H1 (cell line): Measurements from ENCODE around the gene MRPL55. TPM values are rescaled to one million over a fixed set of nuclear protein-coding genes. Genes with fewer than 3 reads are reported as not detected.

Experiments
- CTCF ChIA-PET: fragments of 300-600 bp; sonication (Branson Sonifier 250); formaldehyde crosslinking; loops from one replicate; lab custom pipeline; 2021; ENCODE audit not compliant: partially characterized antibody; lab: Charles Lee
- POLR2A ChIA-PET: fragments of 300-600 bp; sonication (Branson Sonifier 250); formaldehyde crosslinking; loops from one replicate; lab custom pipeline; 2021; ENCODE audit warnings: inconsistent platforms; ENCODE audit not compliant: partially characterized antibody; lab: Charles Lee
- DNase-seq, 2 experiments: peaks; one replicate each; pipeline versions ENCODE4 v3.0.0 to v3.0.0-alpha.2; 2010 to 2022; ENCODE audit warnings: low spot score in 2 of 2, low read depth in 1 of 2, mixed read lengths in 1 of 2
- FAIRE-seq: peaks from 2 replicates; lab custom pipeline; 2011; peaks lifted over from hg19 to GRCh38; lab: Jason Lieb, UNC
- H2AFZ ChIP-seq: 2 replicates; pipeline ENCODE4 v1.8.1; 2012; ENCODE audit warnings: low read length, inconsistent platforms
- H2AK5ac ChIP-seq: 2 replicates; pipeline ENCODE4 v1.6.1; 2013; ENCODE audit warnings: low read depth, low read length
- H2BK120ac ChIP-seq: replicated peaks from 2 replicates; pipeline ENCODE3; 2013; ENCODE audit warnings: low read depth, low read length, inconsistent platforms
- H2BK12ac ChIP-seq: 2 replicates; pipeline ENCODE4 v1.6.1; 2013; ENCODE audit warnings: low read depth, low read length
- H2BK15ac ChIP-seq: 2 replicates; pipeline ENCODE4 v1.6.1; 2013; ENCODE audit warnings: low read length
- H2BK20ac ChIP-seq: 2 replicates; pipeline ENCODE4 v1.6.1; 2013; ENCODE audit warnings: low read length
- H2BK5ac ChIP-seq: 2 replicates; pipeline ENCODE4 v1.6.1; 2013; ENCODE audit warnings: low read depth, low read length
- H3K14ac ChIP-seq: 2 replicates; pipeline ENCODE4 v1.6.1; 2013; ENCODE audit warnings: inconsistent platforms; ENCODE audit not compliant: insufficient read length
- H3K18ac ChIP-seq: 2 replicates; pipeline ENCODE4 v1.6.1; 2013; ENCODE audit warnings: low read length; ENCODE audit errors: extremely low read depth
- H3K23ac ChIP-seq: 2 replicates; pipeline ENCODE4 v1.6.1; 2013; ENCODE audit warnings: inconsistent platforms; ENCODE audit not compliant: insufficient read length
- H3K23me2 ChIP-seq: 2 replicates; pipeline ENCODE4 v1.6.1; 2013; ENCODE audit warnings: low read depth, low read length
- H3K27ac ChIP-seq: 2 replicates; pipeline ENCODE4 v1.6.1; 2011; ENCODE audit warnings: low read depth, low read length, inconsistent platforms
- H3K27me3 ChIP-seq, 4 experiments: replicated peaks in 1 of 4; 1 replicate in 1 of 4; 2 replicates in 3 of 4; pipeline versions ENCODE4 v1.6.1 to v1.8.1; 2011 to 2013; ENCODE audit warnings: low read length in 3 of 4, mild to moderate bottlenecking in 3 of 4, inconsistent platforms in 2 of 4, mixed read lengths in 2 of 4, moderate library complexity in 1 of 4; ENCODE audit not compliant: control insufficient read depth in 3 of 4, insufficient read depth in 3 of 4; ENCODE audit errors: extremely low read depth in 1 of 4
- H3K36me3 ChIP-seq, 4 experiments: 2 replicates each; pipeline versions ENCODE4 v1.6.1 to v1.8.1; 2011 to 2013; ENCODE audit warnings: mild to moderate bottlenecking in 4 of 4, low read length in 3 of 4, moderate library complexity in 2 of 4, control low read depth in 1 of 4, inconsistent platforms in 1 of 4; ENCODE audit not compliant: insufficient read depth in 4 of 4, control insufficient read depth in 2 of 4
- H3K4ac ChIP-seq: replicated peaks from 2 replicates; pipeline ENCODE3; 2013; ENCODE audit warnings: low read length, low read depth, mixed read lengths, inconsistent platforms; ENCODE audit not compliant: insufficient read length
- H3K4me1 ChIP-seq, 4 experiments: replicated peaks in 1 of 4; 1 replicate in 1 of 4; 2 replicates in 3 of 4; pipeline versions ENCODE4 v1.6.1 to v1.8.1; 2011 to 2013; ENCODE audit warnings: low read length in 3 of 4, inconsistent platforms in 2 of 4, mixed read lengths in 1 of 4; ENCODE audit not compliant: insufficient read depth in 4 of 4, control insufficient read depth in 3 of 4
- H3K4me2 ChIP-seq, 2 experiments: 2 replicates each; pipeline versions ENCODE4 v1.6.1 to v1.8.1; 2011 to 2013; ENCODE audit warnings: low read depth in 2 of 2, low read length in 2 of 2, control low read depth in 1 of 2, inconsistent platforms in 1 of 2, mild to moderate bottlenecking in 1 of 2; ENCODE audit not compliant: insufficient read depth in 1 of 2
- H3K4me3 ChIP-seq, 4 experiments: fragments of 200-600, 300-600 bp in 1 of 4; sonication (generic), shearing (Covaris generic), sonication (Bioruptor Twin) in 1 of 4; 2 replicates each; pipeline versions ENCODE4 v1.5.1 to v1.8.1; 2011 to 2016; ENCODE audit warnings: low read length in 4 of 4, low read depth in 3 of 4, control low read depth in 2 of 4, inconsistent platforms in 2 of 4, mild to moderate bottlenecking in 2 of 4, mixed read lengths in 1 of 4, moderate library complexity in 1 of 4; ENCODE audit not compliant: insufficient read depth in 2 of 4; ENCODE audit errors: extremely low read depth in 1 of 4
- H3K56ac ChIP-seq: replicated peaks from 2 replicates; pipeline ENCODE3; 2013; ENCODE audit warnings: low read depth, mild to moderate bottlenecking, mixed read lengths, low read length, inconsistent platforms; ENCODE audit not compliant: insufficient read length
- H3K79me1 ChIP-seq: 2 replicates; pipeline ENCODE4 v1.6.1; 2013; ENCODE audit warnings: low read depth, low read length, control low read depth
- H3K79me2 ChIP-seq, 2 experiments: 2 replicates each; pipeline versions ENCODE4 v1.6.1 to v1.8.1; 2012 to 2013; ENCODE audit warnings: low read length in 2 of 2, mild to moderate bottlenecking in 2 of 2, inconsistent platforms in 1 of 2; ENCODE audit not compliant: insufficient read depth in 2 of 2, control insufficient read depth in 1 of 2
- H3K9ac ChIP-seq, 4 experiments: replicated peaks in 1 of 4; 1 replicate in 1 of 4; 2 replicates in 3 of 4; pipeline versions ENCODE4 v1.6.1 to v1.8.1; 2011 to 2013; ENCODE audit warnings: low read depth in 3 of 4, low read length in 3 of 4, control low read depth in 2 of 4, mild to moderate bottlenecking in 2 of 4, moderate library complexity in 2 of 4, inconsistent platforms in 1 of 4; ENCODE audit errors: extremely low read depth in 1 of 4
- H3K9me3 ChIP-seq, 2 experiments: 2 replicates each; pipeline versions ENCODE4 v1.6.1 to v1.8.1; 2012 to 2013; ENCODE audit warnings: mild to moderate bottlenecking in 2 of 2, moderate library complexity in 2 of 2, control low read depth in 1 of 2, inconsistent platforms in 1 of 2, low read depth in 1 of 2, low read length in 1 of 2, mixed read lengths in 1 of 2; ENCODE audit not compliant: insufficient read depth in 2 of 2
- H4K20me1 ChIP-seq, 2 experiments: replicated peaks in 1 of 2; 2 replicates each; pipeline versions ENCODE3 to v1.8.1; 2011 to 2013; ENCODE audit warnings: inconsistent platforms in 2 of 2, low read length in 2 of 2, mild to moderate bottlenecking in 1 of 2; ENCODE audit not compliant: insufficient read depth in 2 of 2, control insufficient read depth in 1 of 2
- H4K5ac ChIP-seq: 2 replicates; pipeline ENCODE4 v1.6.1; 2013; ENCODE audit warnings: low read length, low read depth, mixed read lengths, inconsistent platforms; ENCODE audit not compliant: insufficient read length
- H4K8ac ChIP-seq: 2 replicates; pipeline ENCODE4 v1.8.0; 2013; ENCODE audit warnings: mild to moderate bottlenecking, moderate library complexity, low read length, inconsistent platforms; ENCODE audit not compliant: insufficient read depth; ENCODE audit errors: extremely low read depth
- H4K91ac ChIP-seq: replicated peaks from 2 replicates; pipeline ENCODE3; 2013; ENCODE audit warnings: low read length, mixed read lengths, inconsistent platforms; ENCODE audit not compliant: insufficient read length
- ASH2L ChIP-seq: fragments of 200-600, 300-600 bp; sonication (generic); IDR thresholded peaks from one replicate; pipeline ENCODE4 v1.7.1; 2017; ENCODE audit warnings: low read length
- RNF2 ChIP-seq: fragments of 200-900, 300-1000 bp; sonication (generic); IDR thresholded peaks from 2 replicates; pipeline ENCODE4 v1.7.1; 2016; ENCODE audit warnings: borderline replicate concordance, low read depth, mild to moderate bottlenecking, antibody characterized with exemption, low read length; ENCODE audit not compliant: poor library complexity, severe bottlenecking; ENCODE audit errors: missing control alignments
- WGBS, 2 experiments: shearing (Covaris generic) in 1 of 2; methylation state at CpG; one replicate each; pipeline versions ENCODE4 v1.1.6 to v1.1.7; 2013 to 2015; ENCODE audit warnings: low lambda C conversion rate in 2 of 2, mixed read lengths in 2 of 2, inconsistent platforms in 1 of 2, low coverage in 1 of 2, missing lambda C conversion rate in 1 of 2; ENCODE audit not compliant: insufficient replicate concordance in 2 of 2, insufficient coverage in 1 of 2, insufficient read length in 1 of 2; ENCODE audit errors: extremely low coverage in 1 of 2, missing lambda C conversion rate in 1 of 2; 5-methylcytosine and 5-hydroxymethylcytosine counted together
- polyA plus RNA-seq, 7 experiments: library from polyadenylated mRNA; depleted of rRNA in 3 of 7; stranded (reverse) in 5 of 7; unstranded in 2 of 7; fragments of >200 nt in 5 of 7; fragments of 200-250 nt in 2 of 7; gene quantifications; 1 replicate in 5 of 7; 2 replicates in 1 of 7; 4 replicates in 1 of 7; pipeline versions ENCODE4 v1.2.1 to v1.2.3, GENCODE V29; 2011 to 2013; ENCODE audit warnings: missing spikeins in 2 of 7, mixed read lengths in 2 of 7
- total RNA-seq: library from RNA; stranded (reverse); fragmentation: NEBNext Ultra II Directional; extraction: Animal tissue kit (Norgen Biotek cat#: 25700); gene quantifications from 2 replicates; pipeline ENCODE4 v1.2.1, GENCODE V29; 2021

Gene MRPL55
- total and polyA plus RNA-seq, 2 of the 8 experiments (the other 6 are each of a cell fraction or from before 2014, with no cell fraction given): 59.0 to 244 TPM

DNA sequence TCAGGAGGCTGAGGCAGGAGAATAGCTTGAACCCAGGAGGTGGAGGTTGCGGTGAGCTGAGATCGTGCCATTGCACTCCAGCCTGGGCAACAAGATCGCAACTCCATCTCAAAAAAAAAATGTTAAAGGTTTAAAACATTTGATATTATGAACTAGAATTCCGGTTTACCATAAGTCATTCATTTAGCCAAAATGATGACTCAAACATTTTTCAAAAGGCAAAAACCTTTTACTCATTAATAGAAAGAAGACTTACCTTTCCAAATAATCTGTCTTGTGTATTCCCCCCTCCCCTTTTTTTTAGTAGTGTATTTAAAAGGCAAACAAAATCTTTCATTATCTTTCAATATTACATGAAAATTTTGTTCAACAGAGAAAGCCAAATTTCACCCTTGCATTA is 8.2 kb upstream of the MRPL55 start:
- 92% methylated on average over 4 of the region's 4 CpGs; no CpG with 5 or more reads in 1 of the 2 experiments for WGBS, 2 experiments

More for the DNA sequence above, 8.2 kb upstream of the MRPL55 start:
- Histone ChIP-seq H3K79me2 (no peaks in the 10 kb centered on the region), H3K9me3 (peaks cover 19 to 20% of the 10 kb centered on the region in 2 experiments), H2BK15ac (no peak overlapping the region), H2AK5ac (no peak overlapping the region), H4K20me1 (no peaks in the 10 kb centered on the region), H3K14ac (no peak overlapping the region), H3K23ac (no peak overlapping the region), H3K9ac (no peak overlapping the region), H4K5ac (no peak overlapping the region), H3K79me1 (no peaks in the 10 kb centered on the region), H2BK12ac (no peak overlapping the region), H4K8ac (no peak overlapping the region), H2AFZ (no peak overlapping the region), H3K4me3 (no peak overlapping the region), H3K27ac (no peak overlapping the region), H3K56ac (no peak overlapping the region), H2BK20ac (no peak overlapping the region), H3K4me1 (no peaks in the 10 kb centered on the region), H3K4me2 (no peak overlapping the region), H3K27me3 (no peaks in the 10 kb centered on the region; a peak in 1 of 7 replicates), H3K18ac (no peak overlapping the region), H3K4ac (no peak overlapping the region), H2BK120ac (no peak overlapping the region), H4K91ac (no peak overlapping the region), H3K36me3 (no peaks in the 10 kb centered on the region), H2BK5ac (no peak overlapping the region), H3K23me2 (no peaks in the 10 kb centered on the region)
- no peak for FAIRE-seq
- ChIA-PET CTCF (no interaction called here), POLR2A (no interaction called here)
- no peak for DNase-seq
- TF ChIP-seq RNF2 (no peak), ASH2L (no peak)
